Tibial nerve (tissue), 3 donors: Measurements from ENCODE around the gene SYK.

Experiments used
- POLR2A ChIP-seq, 2 donors: fragments of 450-650 bp; IDR thresholded peaks; one replicate each; pipeline ENCODE4 v1.6.1; 2017; ENCODE audit warnings: antibody characterized with exemption in 2 of 2, mild to moderate bottlenecking in 2 of 2, moderate library complexity in 2 of 2
- TF ChIP-seq, protein P1 (sequence below), 5 experiments: fragments of 200-600 bp in 3 of 5; fragments of 450-650 bp in 2 of 5; sonication (generic) in 3 of 5; IDR thresholded peaks; one replicate each; pipeline ENCODE4 v1.5.1; 2016 to 2019; ENCODE audit warnings: antibody characterized with exemption in 5 of 5, mild to moderate bottlenecking in 3 of 5, moderate library complexity in 2 of 5

GRCh38 chr9:90903766-90904424, 102.3 kb downstream of the SYK start:
- TF ChIP-seq, protein P1, sequence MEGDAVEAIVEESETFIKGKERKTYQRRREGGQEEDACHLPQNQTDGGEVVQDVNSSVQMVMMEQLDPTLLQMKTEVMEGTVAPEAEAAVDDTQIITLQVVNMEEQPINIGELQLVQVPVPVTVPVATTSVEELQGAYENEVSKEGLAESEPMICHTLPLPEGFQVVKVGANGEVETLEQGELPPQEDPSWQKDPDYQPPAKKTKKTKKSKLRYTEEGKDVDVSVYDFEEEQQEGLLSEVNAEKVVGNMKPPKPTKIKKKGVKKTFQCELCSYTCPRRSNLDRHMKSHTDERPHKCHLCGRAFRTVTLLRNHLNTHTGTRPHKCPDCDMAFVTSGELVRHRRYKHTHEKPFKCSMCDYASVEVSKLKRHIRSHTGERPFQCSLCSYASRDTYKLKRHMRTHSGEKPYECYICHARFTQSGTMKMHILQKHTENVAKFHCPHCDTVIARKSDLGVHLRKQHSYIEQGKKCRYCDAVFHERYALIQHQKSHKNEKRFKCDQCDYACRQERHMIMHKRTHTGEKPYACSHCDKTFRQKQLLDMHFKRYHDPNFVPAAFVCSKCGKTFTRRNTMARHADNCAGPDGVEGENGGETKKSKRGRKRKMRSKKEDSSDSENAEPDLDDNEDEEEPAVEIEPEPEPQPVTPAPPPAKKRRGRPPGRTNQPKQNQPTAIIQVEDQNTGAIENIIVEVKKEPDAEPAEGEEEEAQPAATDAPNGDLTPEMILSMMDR (IDR thresholded peaks at IDR 0.05), result no peak
- no peak for TF ChIP-seq POLR2A (IDR thresholded peaks at IDR 0.05)
